Activated naive CD8-positive, alpha-beta T cell treated with anti-CD3 and anti-CD28 coated beads, Interleukin-2, amount 10 ng/mL, durations not matched to agents 7 days and 5 days (primary cell): ENCODE measurements around the gene FANCL. TPM values are rescaled to one million over a fixed set of nuclear protein-coding genes. Genes with fewer than 3 reads are reported as not detected.
"Not testable (repeated sequence)": the region's sequence is repeated elsewhere in the genome, so short reads cannot be mapped to it uniquely, and the experiment has no call there.

Source experiments
- ATAC-seq: fragments of 150-1000 bp; cut with Tn5 transposase; one replicate; pipeline ENCODE4 v1.10.0; 2021; ENCODE audit warnings: low read depth, moderate library complexity
- POLR2A ChIA-PET: fragments of 350-600 bp; sonication (Branson Sonifier 250); formaldehyde crosslinking; loops from one replicate; lab custom pipeline; 2021; ENCODE audit warnings: antibody characterized with exemption; lab: Charles Lee
- DNase-seq: peaks from one replicate; pipeline ENCODE4 v3.0.0; 2021
- H3K27ac Mint-ChIP-seq: one replicate; pipeline ENCODE4 v1.8.0; 2022; ENCODE audit warnings: mild to moderate bottlenecking, mixed read lengths
- H3K27me3 Mint-ChIP-seq: one replicate; pipeline ENCODE4 v1.8.0; 2022; ENCODE audit warnings: mild to moderate bottlenecking, moderate library complexity, mixed read lengths
- H3K36me3 Mint-ChIP-seq: one replicate; pipeline ENCODE4 v1.8.0; 2021; ENCODE audit warnings: mild to moderate bottlenecking, mixed read lengths
- H3K4me1 Mint-ChIP-seq: one replicate; pipeline ENCODE4 v1.8.0; 2021; ENCODE audit warnings: mixed read lengths
- H3K4me3 Mint-ChIP-seq: one replicate; pipeline ENCODE4 v1.8.0; 2022; ENCODE audit warnings: mild to moderate bottlenecking, moderate library complexity, mixed read lengths
- H3K9me3 Mint-ChIP-seq: one replicate; pipeline ENCODE4 v1.8.0; 2021; ENCODE audit warnings: mixed read lengths
- total RNA-seq, 2 experiments: library from RNA; stranded (reverse); gene quantifications; one replicate each; pipeline ENCODE4 v1.2.3, GENCODE V29; 2021

The FANCL gene
- total RNA-seq, 2 experiments from 2014 or later = 12.2 to 16.4 TPM

DNA sequence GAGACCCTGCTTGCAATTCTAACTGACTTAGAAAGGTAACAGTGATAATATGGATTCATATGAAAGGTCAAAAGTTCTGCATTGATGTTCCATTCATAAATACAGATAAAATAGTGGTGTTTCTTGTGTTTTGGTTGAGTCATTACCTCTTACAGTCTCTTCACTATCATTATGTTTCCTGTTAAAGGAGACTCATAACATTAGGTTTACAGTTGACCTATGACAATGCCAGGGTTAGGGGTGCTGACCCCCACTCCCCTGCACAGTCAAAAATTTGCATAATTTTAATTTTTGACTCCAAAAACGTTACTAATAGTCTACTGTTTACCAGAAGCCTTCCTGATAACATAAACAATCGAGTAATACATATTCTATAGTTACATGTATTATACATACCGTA, 119.1 kb downstream of the FANCL start:
- no peak overlapping the region for H3K27ac Mint-ChIP-seq
- ATAC-seq (no peak), DNase-seq (no peak)
- H3K4me3 Mint-ChIP-seq = no peak overlapping the region
- peaks cover 32% of the 10 kb centered on the region for H3K36me3 Mint-ChIP-seq
- H3K27me3 Mint-ChIP-seq = no peaks in the 10 kb centered on the region
- peaks cover 1% of the 10 kb centered on the region for H3K9me3 Mint-ChIP-seq
- POLR2A ChIA-PET = no interaction called here
- H3K4me1 Mint-ChIP-seq = no peaks in the 10 kb centered on the region

DNA sequence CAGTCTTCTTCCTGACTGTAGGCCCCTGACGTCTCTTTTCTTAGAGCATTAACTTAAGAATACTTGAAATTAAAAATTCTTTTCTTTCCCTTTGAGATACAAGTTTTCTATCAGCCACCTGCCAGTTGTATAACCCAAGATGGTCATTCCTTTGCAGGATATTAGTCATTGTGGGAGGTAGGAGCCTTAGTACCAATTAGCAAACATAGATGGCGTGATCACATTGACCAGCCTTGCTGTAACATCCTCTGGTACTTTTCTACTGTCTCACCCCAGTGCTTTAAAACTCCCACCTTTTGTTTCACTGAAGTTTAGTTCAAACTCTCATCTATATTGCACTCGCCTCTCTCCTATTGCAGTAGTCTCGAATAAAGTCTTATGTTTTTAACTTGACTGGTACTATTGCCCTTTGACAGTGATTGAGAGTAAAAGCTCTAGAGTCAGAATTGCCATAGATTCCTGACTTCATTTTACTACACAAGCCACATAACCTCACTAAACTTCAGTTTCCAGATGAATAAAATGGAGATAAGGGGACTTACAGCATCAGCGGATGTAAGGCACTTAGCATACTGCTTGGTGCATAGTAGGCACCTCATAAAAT, 120.4 kb downstream of the FANCL start:
- ATAC-seq (no peak), DNase-seq (no peak)
- Mint-ChIP-seq H3K27me3 (no peaks in the 10 kb centered on the region), H3K4me3 (no peak overlapping the region), H3K36me3 (peaks cover 35% of the 10 kb centered on the region), H3K4me1 (no peaks in the 10 kb centered on the region), H3K9me3 (peaks cover 1% of the 10 kb centered on the region), H3K27ac (no peak overlapping the region)
- POLR2A ChIA-PET = no interaction called here

DNA sequence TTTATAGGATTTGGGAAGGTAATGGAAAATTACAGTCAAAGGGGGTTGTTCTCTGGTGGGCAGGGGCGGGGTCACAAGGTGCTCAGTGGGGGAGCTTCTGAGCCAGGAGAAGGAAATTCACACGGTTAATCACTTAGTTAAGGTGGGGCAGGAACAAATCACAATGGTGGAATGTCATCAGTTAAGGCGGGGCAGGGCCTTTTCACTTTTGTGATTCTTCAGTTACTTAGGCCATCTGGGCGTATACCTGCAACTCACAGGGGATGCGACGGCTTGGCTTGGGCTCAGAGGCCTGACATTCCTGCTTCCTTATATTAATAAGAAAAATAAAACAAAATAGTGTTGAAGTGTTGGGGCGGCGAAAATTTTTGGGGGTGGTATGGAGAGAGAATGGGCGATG, 127.6 kb downstream of the FANCL start:
- not testable (repeated sequence) for H3K9me3 Mint-ChIP-seq, H3K4me3 Mint-ChIP-seq, H3K27ac Mint-ChIP-seq, H3K4me1 Mint-ChIP-seq, H3K27me3 Mint-ChIP-seq, DNase-seq, ATAC-seq
- H3K36me3 Mint-ChIP-seq = peaks cover 21% of the 10 kb centered on the region
- POLR2A ChIA-PET = interaction anchor here (0.7 kb wide), 1 partner anchor 112 kb away, joined by 6 read pairs; no protein-coding TSS in a partner anchor

DNA sequence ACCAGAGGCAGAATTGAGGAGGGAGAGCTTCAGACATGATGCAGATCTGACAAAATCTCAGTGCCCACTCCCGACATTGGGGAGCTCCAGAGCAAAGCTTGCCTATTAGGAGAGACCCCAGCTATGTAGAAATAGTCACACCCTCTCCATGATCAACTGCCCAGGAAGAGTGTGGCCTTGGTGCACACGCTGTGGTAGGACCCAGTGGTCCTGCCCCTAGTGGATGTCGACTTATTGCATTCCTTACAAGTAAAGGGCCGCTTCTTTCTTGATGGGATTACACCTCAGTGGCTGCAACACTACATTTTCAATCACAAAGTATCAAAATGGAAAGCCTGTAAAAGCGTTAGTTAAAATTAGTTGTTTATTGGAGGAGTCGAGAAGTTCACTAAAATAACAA, 130.4 kb downstream of the FANCL start:
- POLR2A ChIA-PET = no interaction called here
- H3K4me1 Mint-ChIP-seq = no peaks in the 10 kb centered on the region
- ATAC-seq = no peak

DNA sequence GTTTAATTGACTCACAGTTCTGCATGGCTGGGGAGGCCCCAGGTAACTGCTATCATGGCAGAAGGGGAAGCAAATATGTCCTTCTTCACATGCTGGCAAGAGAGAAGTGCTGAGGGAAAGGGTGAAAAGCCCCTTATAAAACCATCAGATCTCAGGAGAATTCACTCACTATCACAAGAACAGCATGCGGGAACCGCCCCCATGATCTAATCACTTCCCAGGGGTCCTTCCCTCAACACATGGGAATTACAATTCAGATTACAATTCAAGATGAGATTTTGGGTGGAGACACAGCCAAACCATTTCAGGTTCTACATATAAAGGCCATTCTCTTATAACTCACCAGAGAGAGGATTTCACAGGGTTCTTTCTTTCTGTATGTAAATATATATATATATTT, 131.6 kb downstream of the FANCL start:
- POLR2A ChIA-PET = no interaction called here
- Mint-ChIP-seq H3K27me3 (no peaks in the 10 kb centered on the region), H3K4me3 (no peak overlapping the region), H3K4me1 (no peaks in the 10 kb centered on the region), H3K36me3 (peaks cover 13% of the 10 kb centered on the region), H3K9me3 (no peaks in the 10 kb centered on the region), H3K27ac (no peak overlapping the region)
- no peak for ATAC-seq
- DNase-seq = no peak

More for the DNA sequence above, 130.4 kb downstream of the FANCL start:
- no peaks in the 10 kb centered on the region for H3K9me3 Mint-ChIP-seq
- no peak for DNase-seq
- H3K36me3 Mint-ChIP-seq = peaks cover 14% of the 10 kb centered on the region
- H3K4me3 Mint-ChIP-seq = no peak overlapping the region
- H3K27me3 Mint-ChIP-seq = no peaks in the 10 kb centered on the region
- H3K27ac Mint-ChIP-seq = no peak overlapping the region

Other genes starting within 250 kb of the FANCL start
- 10 to 100 TPM; 21.5 to 22.8 TPM for gene VRK2, start 194.5 kb downstream of the FANCL start, total RNA-seq